H1 (cell line): ENCODE measurements around the gene SPAG5. TPM values are rescaled to one million over a fixed set of nuclear protein-coding genes. Genes with fewer than 3 reads are reported as not detected.

Experiments used
- CTCF ChIA-PET: fragments of 300-600 bp; sonication (Branson Sonifier 250); formaldehyde crosslinking; loops from one replicate; lab custom pipeline; 2021; ENCODE audit not compliant: partially characterized antibody; lab: Charles Lee
- POLR2A ChIA-PET: fragments of 300-600 bp; sonication (Branson Sonifier 250); formaldehyde crosslinking; loops from one replicate; lab custom pipeline; 2021; ENCODE audit warnings: inconsistent platforms; ENCODE audit not compliant: partially characterized antibody; lab: Charles Lee
- DNase-seq, 2 experiments: peaks; one replicate each; pipeline versions ENCODE4 v3.0.0 to v3.0.0-alpha.2; 2010 to 2022; ENCODE audit warnings: low spot score in 2 of 2, low read depth in 1 of 2, mixed read lengths in 1 of 2
- FAIRE-seq: peaks from 2 replicates; lab custom pipeline; 2011; peaks lifted over from hg19 to GRCh38; lab: Jason Lieb, UNC
- H2AFZ ChIP-seq: 2 replicates; pipeline ENCODE4 v1.8.1; 2012; ENCODE audit warnings: low read length, inconsistent platforms
- H2AK5ac ChIP-seq: 2 replicates; pipeline ENCODE4 v1.6.1; 2013; ENCODE audit warnings: low read depth, low read length
- H2BK120ac ChIP-seq: replicated peaks from 2 replicates; pipeline ENCODE3; 2013; ENCODE audit warnings: low read depth, low read length, inconsistent platforms
- H2BK12ac ChIP-seq: 2 replicates; pipeline ENCODE4 v1.6.1; 2013; ENCODE audit warnings: low read depth, low read length
- H2BK15ac ChIP-seq: 2 replicates; pipeline ENCODE4 v1.6.1; 2013; ENCODE audit warnings: low read length
- H2BK20ac ChIP-seq: 2 replicates; pipeline ENCODE4 v1.6.1; 2013; ENCODE audit warnings: low read length
- H2BK5ac ChIP-seq: 2 replicates; pipeline ENCODE4 v1.6.1; 2013; ENCODE audit warnings: low read depth, low read length
- H3K14ac ChIP-seq: 2 replicates; pipeline ENCODE4 v1.6.1; 2013; ENCODE audit warnings: inconsistent platforms; ENCODE audit not compliant: insufficient read length
- H3K18ac ChIP-seq: 2 replicates; pipeline ENCODE4 v1.6.1; 2013; ENCODE audit warnings: low read length; ENCODE audit errors: extremely low read depth
- H3K23ac ChIP-seq: 2 replicates; pipeline ENCODE4 v1.6.1; 2013; ENCODE audit warnings: inconsistent platforms; ENCODE audit not compliant: insufficient read length
- H3K23me2 ChIP-seq: 2 replicates; pipeline ENCODE4 v1.6.1; 2013; ENCODE audit warnings: low read depth, low read length
- H3K27ac ChIP-seq: 2 replicates; pipeline ENCODE4 v1.6.1; 2011; ENCODE audit warnings: low read depth, low read length, inconsistent platforms
- H3K27me3 ChIP-seq, 4 experiments: replicated peaks in 1 of 4; 1 replicate in 1 of 4; 2 replicates in 3 of 4; pipeline versions ENCODE4 v1.6.1 to v1.8.1; 2011 to 2013; ENCODE audit warnings: low read length in 3 of 4, mild to moderate bottlenecking in 3 of 4, inconsistent platforms in 2 of 4, mixed read lengths in 2 of 4, moderate library complexity in 1 of 4; ENCODE audit not compliant: control insufficient read depth in 3 of 4, insufficient read depth in 3 of 4; ENCODE audit errors: extremely low read depth in 1 of 4
- H3K36me3 ChIP-seq, 4 experiments: 2 replicates each; pipeline versions ENCODE4 v1.6.1 to v1.8.1; 2011 to 2013; ENCODE audit warnings: mild to moderate bottlenecking in 4 of 4, low read length in 3 of 4, moderate library complexity in 2 of 4, control low read depth in 1 of 4, inconsistent platforms in 1 of 4; ENCODE audit not compliant: insufficient read depth in 4 of 4, control insufficient read depth in 2 of 4
- H3K4ac ChIP-seq: replicated peaks from 2 replicates; pipeline ENCODE3; 2013; ENCODE audit warnings: low read length, low read depth, mixed read lengths, inconsistent platforms; ENCODE audit not compliant: insufficient read length
- H3K4me1 ChIP-seq, 4 experiments: replicated peaks in 1 of 4; 1 replicate in 1 of 4; 2 replicates in 3 of 4; pipeline versions ENCODE4 v1.6.1 to v1.8.1; 2011 to 2013; ENCODE audit warnings: low read length in 3 of 4, inconsistent platforms in 2 of 4, mixed read lengths in 1 of 4; ENCODE audit not compliant: insufficient read depth in 4 of 4, control insufficient read depth in 3 of 4
- H3K4me2 ChIP-seq, 2 experiments: 2 replicates each; pipeline versions ENCODE4 v1.6.1 to v1.8.1; 2011 to 2013; ENCODE audit warnings: low read depth in 2 of 2, low read length in 2 of 2, control low read depth in 1 of 2, inconsistent platforms in 1 of 2, mild to moderate bottlenecking in 1 of 2; ENCODE audit not compliant: insufficient read depth in 1 of 2
- H3K4me3 ChIP-seq, 4 experiments: fragments of 200-600, 300-600 bp in 1 of 4; sonication (generic), shearing (Covaris generic), sonication (Bioruptor Twin) in 1 of 4; 2 replicates each; pipeline versions ENCODE4 v1.5.1 to v1.8.1; 2011 to 2016; ENCODE audit warnings: low read length in 4 of 4, low read depth in 3 of 4, control low read depth in 2 of 4, inconsistent platforms in 2 of 4, mild to moderate bottlenecking in 2 of 4, mixed read lengths in 1 of 4, moderate library complexity in 1 of 4; ENCODE audit not compliant: insufficient read depth in 2 of 4; ENCODE audit errors: extremely low read depth in 1 of 4
- H3K56ac ChIP-seq: replicated peaks from 2 replicates; pipeline ENCODE3; 2013; ENCODE audit warnings: low read depth, mild to moderate bottlenecking, mixed read lengths, low read length, inconsistent platforms; ENCODE audit not compliant: insufficient read length
- H3K79me1 ChIP-seq: 2 replicates; pipeline ENCODE4 v1.6.1; 2013; ENCODE audit warnings: low read depth, low read length, control low read depth
- H3K79me2 ChIP-seq, 2 experiments: 2 replicates each; pipeline versions ENCODE4 v1.6.1 to v1.8.1; 2012 to 2013; ENCODE audit warnings: low read length in 2 of 2, mild to moderate bottlenecking in 2 of 2, inconsistent platforms in 1 of 2; ENCODE audit not compliant: insufficient read depth in 2 of 2, control insufficient read depth in 1 of 2
- H3K9ac ChIP-seq, 4 experiments: replicated peaks in 1 of 4; 1 replicate in 1 of 4; 2 replicates in 3 of 4; pipeline versions ENCODE4 v1.6.1 to v1.8.1; 2011 to 2013; ENCODE audit warnings: low read depth in 3 of 4, low read length in 3 of 4, control low read depth in 2 of 4, mild to moderate bottlenecking in 2 of 4, moderate library complexity in 2 of 4, inconsistent platforms in 1 of 4; ENCODE audit errors: extremely low read depth in 1 of 4
- H3K9me3 ChIP-seq, 2 experiments: 2 replicates each; pipeline versions ENCODE4 v1.6.1 to v1.8.1; 2012 to 2013; ENCODE audit warnings: mild to moderate bottlenecking in 2 of 2, moderate library complexity in 2 of 2, control low read depth in 1 of 2, inconsistent platforms in 1 of 2, low read depth in 1 of 2, low read length in 1 of 2, mixed read lengths in 1 of 2; ENCODE audit not compliant: insufficient read depth in 2 of 2
- H4K20me1 ChIP-seq, 2 experiments: replicated peaks in 1 of 2; 2 replicates each; pipeline versions ENCODE3 to v1.8.1; 2011 to 2013; ENCODE audit warnings: inconsistent platforms in 2 of 2, low read length in 2 of 2, mild to moderate bottlenecking in 1 of 2; ENCODE audit not compliant: insufficient read depth in 2 of 2, control insufficient read depth in 1 of 2
- H4K5ac ChIP-seq: 2 replicates; pipeline ENCODE4 v1.6.1; 2013; ENCODE audit warnings: low read length, low read depth, mixed read lengths, inconsistent platforms; ENCODE audit not compliant: insufficient read length
- H4K8ac ChIP-seq: 2 replicates; pipeline ENCODE4 v1.8.0; 2013; ENCODE audit warnings: mild to moderate bottlenecking, moderate library complexity, low read length, inconsistent platforms; ENCODE audit not compliant: insufficient read depth; ENCODE audit errors: extremely low read depth
- H4K91ac ChIP-seq: replicated peaks from 2 replicates; pipeline ENCODE3; 2013; ENCODE audit warnings: low read length, mixed read lengths, inconsistent platforms; ENCODE audit not compliant: insufficient read length
- ASH2L ChIP-seq: fragments of 200-600, 300-600 bp; sonication (generic); IDR thresholded peaks from one replicate; pipeline ENCODE4 v1.7.1; 2017; ENCODE audit warnings: low read length
- BRCA1 ChIP-seq: IDR thresholded peaks from 2 replicates; pipeline ENCODE4 v1.6.1; 2012; ENCODE audit warnings: low read depth, low read length, improper control_type of control experiment
- CBX5 ChIP-seq: fragments of 300-800, 300-1000 bp; sonication (generic); IDR thresholded peaks from 2 replicates; pipeline ENCODE4 v1.7.1; 2016; ENCODE audit warnings: antibody characterized with exemption, low read length, low read depth
- JUND ChIP-seq: IDR thresholded peaks from 2 replicates; pipeline ENCODE4 v1.6.1; 2011; ENCODE audit warnings: mild to moderate bottlenecking, improper control_type of control experiment, low read length
- SP4 ChIP-seq: IDR thresholded peaks from 2 replicates; pipeline ENCODE4 v1.6.1; 2012; ENCODE audit warnings: low read length, inconsistent platforms
- SUZ12 ChIP-seq: fragments of 200-600 bp; sonication (generic); IDR thresholded peaks from 2 replicates; pipeline ENCODE4 v1.6.1; 2012; ENCODE audit warnings: mild to moderate bottlenecking, inconsistent platforms, low read length, moderate library complexity, mixed read lengths
- TEAD4 ChIP-seq: IDR thresholded peaks from 2 replicates; pipeline ENCODE4 v1.6.1; 2012; ENCODE audit warnings: low read depth, low read length, inconsistent platforms, mixed read lengths
- polyA plus RNA-seq, 7 experiments: library from polyadenylated mRNA; depleted of rRNA in 3 of 7; stranded (reverse) in 5 of 7; unstranded in 2 of 7; fragments of >200 nt in 5 of 7; fragments of 200-250 nt in 2 of 7; gene quantifications; 1 replicate in 5 of 7; 2 replicates in 1 of 7; 4 replicates in 1 of 7; pipeline versions ENCODE4 v1.2.1 to v1.2.3, GENCODE V29; 2011 to 2013; ENCODE audit warnings: missing spikeins in 2 of 7, mixed read lengths in 2 of 7
- total RNA-seq: library from RNA; stranded (reverse); fragmentation: NEBNext Ultra II Directional; extraction: Animal tissue kit (Norgen Biotek cat#: 25700); gene quantifications from 2 replicates; pipeline ENCODE4 v1.2.1, GENCODE V29; 2021

Gene SPAG5
- total and polyA plus RNA-seq, 2 of the 8 experiments (the other 6 are each of a cell fraction or from before 2014, with no cell fraction given): 57.1 to 129 TPM

DNA sequence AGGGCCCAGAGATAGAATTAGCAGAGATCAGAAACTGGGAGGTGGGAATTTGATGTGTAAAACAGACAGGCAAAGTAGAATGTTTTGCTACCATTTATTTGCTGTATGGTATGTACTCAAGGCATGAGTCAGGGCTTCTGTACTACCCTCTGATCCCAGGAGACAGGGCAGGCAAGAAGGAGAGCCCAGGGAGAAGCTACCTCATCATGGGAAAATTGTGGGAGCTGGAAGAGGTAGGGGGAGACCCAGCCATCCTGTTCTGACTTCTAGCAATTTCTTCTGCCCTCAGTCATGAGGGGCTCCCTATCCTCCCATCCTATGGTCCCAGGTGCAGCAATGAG lies 25.8 kb downstream of the SPAG5 start:
- Histone ChIP-seq H4K8ac (no peak overlapping the region), H2AK5ac (no peak overlapping the region), H2BK5ac (no peak overlapping the region), H3K4me2 (no peak overlapping the region), H2AFZ (no peak overlapping the region), H3K23ac (no peak overlapping the region), H3K4ac (no peak overlapping the region), H2BK12ac (no peak overlapping the region), H3K79me1 (no peaks in the 10 kb centered on the region), H4K20me1 (peaks cover 3 to 4% of the 10 kb centered on the region in 2 experiments), H3K18ac (no peak overlapping the region), H3K4me3 (no peak overlapping the region), H4K5ac (no peak overlapping the region), H3K9ac (no peak overlapping the region), H3K23me2 (peaks cover 6% of the 10 kb centered on the region), H3K56ac (no peak overlapping the region), H2BK120ac (no peak overlapping the region), H4K91ac (no peak overlapping the region), H3K4me1 (peaks cover 2 to 9% (median 6%) of the 10 kb centered on the region in 4 experiments; a peak in 6 of 7 replicates), H2BK20ac (no peak overlapping the region), H3K27ac (no peak overlapping the region), H2BK15ac (no peak overlapping the region), H3K14ac (no peak overlapping the region), H3K27me3 (peaks cover 0 to 8% (median 4%) of the 10 kb centered on the region in 4 experiments; a peak in 4 of 7 replicates), H3K36me3 (peaks cover 0 to 7% (median 5%) of the 10 kb centered on the region in 4 experiments; a peak in 5 of 8 replicates), H3K9me3 (no peaks in the 10 kb centered on the region), H3K79me2 (peaks cover 0 to 12% of the 10 kb centered on the region in 2 experiments; a peak in 2 of 4 replicates)
- ChIA-PET POLR2A (interaction anchor here (1.6 to 2.0 kb wide), 2 partner anchors 12 to 26 kb away, joined by 3 to 10 read pairs; partner anchors contain the start of gene SPAG5), CTCF (interaction anchor here (0.7 to 6.0 kb wide), 6 partner anchors 16 to 142 kb away, joined by 3 to 58 read pairs (median 4); partner anchors contain the start of gene SPAG5)
- no peak for DNase-seq
- no peak for FAIRE-seq
- no peak for TF ChIP-seq SUZ12
- TF ChIP-seq BRCA1: no peak
- no peak for TF ChIP-seq SP4
- TF ChIP-seq JUND: no peak
- no peak for TF ChIP-seq TEAD4
- no peak for TF ChIP-seq CBX5
- TF ChIP-seq ASH2L: no peak
